ENCODE data around the gene COL13A1. TPM values are rescaled to one million over a fixed set of nuclear protein-coding genes. Genes with fewer than 3 reads are reported as not detected.

Gene COL13A1
- polyA plus RNA-seq, 1 experiment: 11.9 TPM

- no peak for DNase-seq (ENCODE audit: low read depth)
- no peak overlapping the region for H3K4me3 ChIP-seq (ENCODE audit: low read depth, low read length)
- no peaks in the 10 kb centered on the region for H3K27me3 ChIP-seq (ENCODE audit: control insufficient read depth, insufficient read depth, low read length)
- TF ChIP-seq, protein P1, sequence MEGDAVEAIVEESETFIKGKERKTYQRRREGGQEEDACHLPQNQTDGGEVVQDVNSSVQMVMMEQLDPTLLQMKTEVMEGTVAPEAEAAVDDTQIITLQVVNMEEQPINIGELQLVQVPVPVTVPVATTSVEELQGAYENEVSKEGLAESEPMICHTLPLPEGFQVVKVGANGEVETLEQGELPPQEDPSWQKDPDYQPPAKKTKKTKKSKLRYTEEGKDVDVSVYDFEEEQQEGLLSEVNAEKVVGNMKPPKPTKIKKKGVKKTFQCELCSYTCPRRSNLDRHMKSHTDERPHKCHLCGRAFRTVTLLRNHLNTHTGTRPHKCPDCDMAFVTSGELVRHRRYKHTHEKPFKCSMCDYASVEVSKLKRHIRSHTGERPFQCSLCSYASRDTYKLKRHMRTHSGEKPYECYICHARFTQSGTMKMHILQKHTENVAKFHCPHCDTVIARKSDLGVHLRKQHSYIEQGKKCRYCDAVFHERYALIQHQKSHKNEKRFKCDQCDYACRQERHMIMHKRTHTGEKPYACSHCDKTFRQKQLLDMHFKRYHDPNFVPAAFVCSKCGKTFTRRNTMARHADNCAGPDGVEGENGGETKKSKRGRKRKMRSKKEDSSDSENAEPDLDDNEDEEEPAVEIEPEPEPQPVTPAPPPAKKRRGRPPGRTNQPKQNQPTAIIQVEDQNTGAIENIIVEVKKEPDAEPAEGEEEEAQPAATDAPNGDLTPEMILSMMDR (IDR thresholded peaks at IDR 0.05; ENCODE audit: insufficient read depth, low read depth, low read length): no peak
- POLR2A ChIA-PET: no interaction called here
- H3K36me3 ChIP-seq (ENCODE audit: control insufficient read depth, insufficient read depth, low read length): peaks cover 3% of the 10 kb centered on the region; the same call in 1 of the 2 replicates
- CTCF ChIA-PET: interaction anchor here (0.6 to 16.8 kb wide), 53 partner anchors 9 to 451 kb away, joined by 3 to 584 read pairs (median 5); partner anchors contain the start of gene COL13A1
Measured at GRCh38 chr10:69913606-69914382, 112.1 kb downstream of the COL13A1 start.

DNA sequence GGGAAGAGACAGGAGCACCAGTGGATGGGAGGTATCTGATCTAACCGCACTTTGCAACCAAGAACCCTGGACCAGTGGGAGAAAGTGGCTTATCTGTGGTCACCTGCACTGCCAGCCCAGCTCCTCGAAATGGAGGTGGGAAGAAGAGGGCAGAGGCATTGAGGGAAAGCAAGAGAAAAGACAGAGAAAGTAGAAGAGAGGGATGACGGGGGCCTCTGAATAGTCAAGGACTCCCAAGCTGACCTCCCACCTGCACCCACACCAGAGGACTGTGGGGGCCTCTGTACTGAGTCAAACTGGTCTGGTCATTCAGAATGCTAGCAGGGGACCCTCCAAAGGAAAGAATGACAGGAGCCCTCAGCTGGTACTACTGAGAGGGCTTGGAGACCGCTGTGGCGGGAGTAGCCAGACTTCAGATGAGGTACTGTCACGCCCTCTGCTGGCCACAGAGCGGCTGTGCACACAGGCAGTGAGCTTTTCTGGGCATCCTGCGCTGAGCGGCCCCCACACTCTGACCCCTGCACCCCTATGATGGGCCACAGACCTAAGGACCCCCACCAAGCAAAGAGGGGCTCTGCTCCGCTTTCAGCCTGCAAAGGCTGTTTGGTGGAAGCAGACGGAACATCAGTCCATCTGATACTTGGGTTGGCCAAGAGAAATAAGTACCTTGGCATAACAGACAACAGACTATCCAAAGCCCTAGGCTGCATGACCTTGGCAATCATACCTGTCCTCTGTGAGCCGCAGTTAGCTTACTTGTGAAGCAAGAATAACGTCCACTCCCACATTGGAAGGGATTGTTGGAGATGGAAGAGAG is 112.9 kb downstream of the COL13A1 start:
- H3K27me3 ChIP-seq (ENCODE audit: control insufficient read depth, insufficient read depth, low read length): no peaks in the 10 kb centered on the region
- ChIA-PET CTCF (interaction anchor here (0.5 to 16.8 kb wide), 61 partner anchors 10 to 796 kb away, joined by 3 to 584 read pairs (median 5); partner anchors contain the start of gene COL13A1), POLR2A (no interaction called here)
- no peak overlapping the region for H3K4me3 ChIP-seq (ENCODE audit: low read depth, low read length)
- H3K36me3 ChIP-seq (ENCODE audit: control insufficient read depth, insufficient read depth, low read length): peaks cover 6% of the 10 kb centered on the region
- DNase-seq (ENCODE audit: low read depth): no peak
- TF ChIP-seq, protein P1 (IDR thresholded peaks at IDR 0.05; ENCODE audit: insufficient read depth, low read depth, low read length): peak; percentile 94

GRCh38 chr10:69915215-69915560 is 113.5 kb downstream of the COL13A1 start:
- POLR2A ChIA-PET: no interaction called here
- TF ChIP-seq, protein P1 (IDR thresholded peaks at IDR 0.05; ENCODE audit: insufficient read depth, low read depth, low read length): no peak
- CTCF ChIA-PET: interaction anchor here (0.5 to 16.8 kb wide), 49 partner anchors 9 to 797 kb away, joined by 3 to 584 read pairs (median 7); partner anchors contain the start of gene COL13A1
- DNase-seq (ENCODE audit: low read depth): no peak
- Histone ChIP-seq H3K4me3 (ENCODE audit: low read depth, low read length) (no peak overlapping the region), H3K36me3 (ENCODE audit: control insufficient read depth, insufficient read depth, low read length) (peaks cover 8% of the 10 kb centered on the region), H3K27me3 (ENCODE audit: control insufficient read depth, insufficient read depth, low read length) (no peaks in the 10 kb centered on the region)

GRCh38 chr10:69916118-69916517 is 114.4 kb downstream of the COL13A1 start:
- no peak for DNase-seq (ENCODE audit: low read depth)
- ChIA-PET POLR2A (no interaction called here), CTCF (interaction anchor here (1.0 to 16.8 kb wide), 15 partner anchors 9 to 272 kb away, joined by 3 to 584 read pairs (median 10); partner anchors contain the start of gene COL13A1)
- H3K27me3 ChIP-seq (ENCODE audit: control insufficient read depth, insufficient read depth, low read length): no peaks in the 10 kb centered on the region
- peaks cover 8% of the 10 kb centered on the region for H3K36me3 ChIP-seq (ENCODE audit: control insufficient read depth, insufficient read depth, low read length)
- TF ChIP-seq, protein P1 (IDR thresholded peaks at IDR 0.05; ENCODE audit: insufficient read depth, low read depth, low read length): no peak
- H3K4me3 ChIP-seq (ENCODE audit: low read depth, low read length): no peak overlapping the region

- CTCF ChIA-PET: interaction anchor here (0.7 to 16.8 kb wide), 4 partner anchors 17 to 259 kb away, joined by 3 to 584 read pairs (median 4); partner anchors contain the start of gene COL13A1
- TF ChIP-seq, protein P1 (IDR thresholded peaks at IDR 0.05; ENCODE audit: insufficient read depth, low read depth, low read length): no peak
- H3K36me3 ChIP-seq (ENCODE audit: control insufficient read depth, insufficient read depth, low read length): peaks cover 8% of the 10 kb centered on the region
- no peak overlapping the region for H3K4me3 ChIP-seq (ENCODE audit: low read depth, low read length)
- no peaks in the 10 kb centered on the region for H3K27me3 ChIP-seq (ENCODE audit: control insufficient read depth, insufficient read depth, low read length)
- no peak for DNase-seq (ENCODE audit: low read depth)
- POLR2A ChIA-PET: no interaction called here
Measured at GRCh38 chr10:69918036-69918435, 116.3 kb downstream of the COL13A1 start.

Data from BJ (cell line).